Measurements from ENCODE around the gene ADAMTSL5. TPM values are rescaled to one million over a fixed set of nuclear protein-coding genes. Genes with fewer than 3 reads are reported as not detected.

ADAMTSL5 gene
- total and polyA plus RNA-seq, 9 of the 15 experiments (the other 6 are each of a cell fraction or from before 2014, with no cell fraction given) = 1.0 to 11.6 (median 4.1) TPM

DNA sequence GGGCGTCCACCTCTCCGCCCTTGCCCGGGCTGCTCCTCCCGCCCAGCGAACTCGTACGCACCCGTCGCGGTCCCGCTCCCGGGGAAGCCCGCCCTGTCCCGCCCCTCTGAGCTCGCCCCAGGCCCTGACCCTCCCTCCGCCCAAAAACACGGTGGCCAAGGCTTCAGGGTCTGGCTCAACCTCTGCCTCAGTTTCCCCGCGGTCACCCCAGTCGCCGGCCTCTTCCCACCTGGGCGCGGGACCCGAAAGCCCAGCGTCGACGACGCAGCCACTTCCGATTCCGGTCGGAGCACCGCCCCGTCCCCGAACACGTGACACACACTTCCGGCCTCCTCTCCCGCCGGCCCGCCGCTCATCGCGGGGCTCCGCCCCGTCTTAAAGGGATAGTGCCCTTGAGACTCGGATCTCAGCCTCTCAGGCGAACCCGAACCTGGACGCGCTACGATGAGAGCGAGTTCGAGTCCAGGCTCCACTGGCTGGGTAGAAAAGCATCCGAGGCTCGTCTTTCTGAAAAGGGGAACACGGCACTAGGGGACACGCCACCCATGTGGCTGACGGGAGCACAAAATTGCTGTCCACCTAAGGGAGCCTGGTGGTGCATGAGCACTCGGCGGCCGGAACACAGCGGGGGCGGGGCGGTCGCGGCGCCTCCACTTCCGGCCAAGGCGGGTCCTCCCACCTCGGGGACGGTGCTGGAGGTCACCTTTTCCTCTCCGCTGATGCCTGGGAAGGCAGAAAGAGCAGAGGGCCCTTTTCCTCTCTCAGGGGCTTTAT, 33.7 kb downstream of the ADAMTSL5 start, which contains the start of gene C19orf25 (continued):
- peak; percentile 51 to 64 for TF ChIP-seq NRF1 (conservative IDR thresholded peaks at IDR 0.05 in 1 of 2, IDR thresholded peaks at IDR 0.05 in 1 of 2)
- TF ChIP-seq FOXP1 (CRISPR knock-in tag; IDR thresholded peaks at IDR 0.05) = peak; percentile 90; the same call in 1 of the 2 replicates
- TF ChIP-seq, protein P1, sequence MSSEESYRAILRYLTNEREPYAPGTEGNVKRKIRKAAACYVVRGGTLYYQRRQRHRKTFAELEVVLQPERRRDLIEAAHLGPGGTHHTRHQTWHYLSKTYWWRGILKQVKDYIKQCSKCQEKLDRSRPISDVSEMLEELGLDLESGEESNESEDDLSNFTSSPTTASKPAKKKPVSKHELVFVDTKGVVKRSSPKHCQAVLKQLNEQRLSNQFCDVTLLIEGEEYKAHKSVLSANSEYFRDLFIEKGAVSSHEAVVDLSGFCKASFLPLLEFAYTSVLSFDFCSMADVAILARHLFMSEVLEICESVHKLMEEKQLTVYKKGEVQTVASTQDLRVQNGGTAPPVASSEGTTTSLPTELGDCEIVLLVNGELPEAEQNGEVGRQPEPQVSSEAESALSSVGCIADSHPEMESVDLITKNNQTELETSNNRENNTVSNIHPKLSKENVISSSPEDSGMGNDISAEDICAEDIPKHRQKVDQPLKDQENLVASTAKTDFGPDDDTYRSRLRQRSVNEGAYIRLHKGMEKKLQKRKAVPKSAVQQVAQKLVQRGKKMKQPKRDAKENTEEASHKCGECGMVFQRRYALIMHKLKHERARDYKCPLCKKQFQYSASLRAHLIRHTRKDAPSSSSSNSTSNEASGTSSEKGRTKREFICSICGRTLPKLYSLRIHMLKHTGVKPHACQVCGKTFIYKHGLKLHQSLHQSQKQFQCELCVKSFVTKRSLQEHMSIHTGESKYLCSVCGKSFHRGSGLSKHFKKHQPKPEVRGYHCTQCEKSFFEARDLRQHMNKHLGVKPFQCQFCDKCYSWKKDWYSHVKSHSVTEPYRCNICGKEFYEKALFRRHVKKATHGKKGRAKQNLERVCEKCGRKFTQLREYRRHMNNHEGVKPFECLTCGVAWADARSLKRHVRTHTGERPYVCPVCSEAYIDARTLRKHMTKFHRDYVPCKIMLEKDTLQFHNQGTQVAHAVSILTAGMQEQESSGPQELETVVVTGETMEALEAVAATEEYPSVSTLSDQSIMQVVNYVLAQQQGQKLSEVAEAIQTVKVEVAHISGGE (CRISPR knock-in tag; IDR thresholded peaks at IDR 0.05) = peak in 2 of 3 experiments; percentile 83 to 97; a peak in 4 of 6 replicates
- no peak; the same call in 1 of the 2 replicates for TF ChIP-seq NR1H2 (CRISPR knock-in tag; IDR thresholded peaks at IDR 0.05)
- TF ChIP-seq SMAD4 (CRISPR knock-in tag; conservative IDR thresholded peaks at IDR 0.05) = peak; percentile 97
- TF ChIP-seq ZNF561 (CRISPR knock-in tag; conservative IDR thresholded peaks at IDR 0.05) = no peak
- peak; percentile 71 for TF ChIP-seq KDM5B (IDR thresholded peaks at IDR 0.05; ENCODE audit: insufficient replicate concordance, low read depth, low read length)
- TF ChIP-seq TAF7 (tag; IDR thresholded peaks at IDR 0.05) = peak; percentile 58; the same call in 1 of the 2 replicates
- TF ChIP-seq RBM39 (optimal IDR thresholded peaks at IDR 0.05; ENCODE audit: low read depth, low read length) = no peak
- TF ChIP-seq, protein P2, sequence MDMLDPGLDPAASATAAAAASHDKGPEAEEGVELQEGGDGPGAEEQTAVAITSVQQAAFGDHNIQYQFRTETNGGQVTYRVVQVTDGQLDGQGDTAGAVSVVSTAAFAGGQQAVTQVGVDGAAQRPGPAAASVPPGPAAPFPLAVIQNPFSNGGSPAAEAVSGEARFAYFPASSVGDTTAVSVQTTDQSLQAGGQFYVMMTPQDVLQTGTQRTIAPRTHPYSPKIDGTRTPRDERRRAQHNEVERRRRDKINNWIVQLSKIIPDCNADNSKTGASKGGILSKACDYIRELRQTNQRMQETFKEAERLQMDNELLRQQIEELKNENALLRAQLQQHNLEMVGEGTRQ (CRISPR knock-in tag; IDR thresholded peaks at IDR 0.05) = peak; percentile 96
- peak; percentile 51; the same call in 1 of the 2 replicates for TF ChIP-seq SIN3B (IDR thresholded peaks at IDR 0.05; ENCODE audit: low read depth)
- TF ChIP-seq ZNF253 (CRISPR knock-in tag; conservative IDR thresholded peaks at IDR 0.05) = no peak
- TF ChIP-seq POLR2AphosphoS5 (IDR thresholded peaks at IDR 0.05; ENCODE audit: control insufficient read depth, insufficient read depth, low read depth, low read length) = peak; percentile 74; the same call in 1 of the 2 replicates
- TF ChIP-seq ZEB2 (IDR thresholded peaks at IDR 0.05) = 0 out of 2 replicates have a peak, but pooled peaks have one; percentile 11
- peak; percentile 59 for TF ChIP-seq NR2C1 (IDR thresholded peaks at IDR 0.05)
- peak; percentile 60 for TF ChIP-seq NR2C1 (tag; IDR thresholded peaks at IDR 0.05)
- TF ChIP-seq ZBTB1 (CRISPR knock-in tag; IDR thresholded peaks at IDR 0.05; ENCODE audit: borderline replicate concordance, low read depth) = no peak
- TF ChIP-seq CBX1 (IDR thresholded peaks at IDR 0.05; ENCODE audit: low read depth) = peak; percentile 83
- TF ChIP-seq CBX3 (IDR thresholded peaks at IDR 0.05; ENCODE audit: borderline replicate concordance in 1 of 2, low read length in 2 of 2) = no peak
- no peak for TF ChIP-seq ZSCAN32 (CRISPR knock-in tag; IDR thresholded peaks at IDR 0.05)
- TF ChIP-seq ZKSCAN1 (IDR thresholded peaks at IDR 0.05; ENCODE audit: low read depth, low read length) = peak; percentile 76
- no peak for TF ChIP-seq HNRNPK (IDR thresholded peaks at IDR 0.05; ENCODE audit: low read depth, low read length, poor library complexity, severe bottlenecking)
- peak in 1 of 3 experiments; percentile 52 for TF ChIP-seq YY1 (IDR thresholded peaks at IDR 0.05; ENCODE audit: borderline replicate concordance in 1 of 3, control insufficient read depth in 1 of 3, extremely low read depth in 1 of 3, insufficient read depth in 3 of 3, insufficient read length in 1 of 3, insufficient replicate concordance in 2 of 3, low read depth in 1 of 3, low read length in 2 of 3)
- no peak for TF ChIP-seq JUNB (CRISPR knock-in tag; conservative IDR thresholded peaks at IDR 0.05)
